GM19395 (cell line): ENCODE measurements around the gene SERPINH1.
"Not testable (repeated sequence)": the region's sequence is repeated elsewhere in the genome, so short reads cannot be mapped to it uniquely, and the experiment has no call there.

Experiments used
- ATAC-seq: cut with Tn5 transposase; IDR thresholded peaks from one replicate; pipeline ENCODE4 v1.9.1; 2021; ENCODE audit warnings: mild to moderate bottlenecking, moderate library complexity; ENCODE audit not compliant: unreplicated experiment

SERPINH1 gene

DNA sequence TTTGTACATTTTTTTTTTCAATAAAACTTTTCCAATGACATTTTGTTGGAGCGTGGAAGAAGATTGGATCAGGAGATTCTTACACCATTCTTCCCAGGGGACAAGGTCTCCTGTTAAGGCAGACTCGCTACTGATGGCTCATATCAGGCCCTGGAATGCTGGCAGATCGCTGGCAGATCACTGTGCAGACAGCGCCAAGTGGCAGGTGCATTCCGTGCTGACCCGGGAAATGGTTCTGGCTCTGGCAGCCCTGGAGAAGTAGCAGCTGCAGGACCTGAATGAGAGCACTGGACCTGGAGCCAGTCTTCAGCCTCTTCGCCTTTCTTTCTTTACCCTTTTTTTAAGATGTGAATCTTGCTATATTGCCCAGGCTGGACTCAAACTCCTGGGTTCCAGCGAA lies 10.7 kb downstream of the SERPINH1 start:
- no peak for ATAC-seq

DNA sequence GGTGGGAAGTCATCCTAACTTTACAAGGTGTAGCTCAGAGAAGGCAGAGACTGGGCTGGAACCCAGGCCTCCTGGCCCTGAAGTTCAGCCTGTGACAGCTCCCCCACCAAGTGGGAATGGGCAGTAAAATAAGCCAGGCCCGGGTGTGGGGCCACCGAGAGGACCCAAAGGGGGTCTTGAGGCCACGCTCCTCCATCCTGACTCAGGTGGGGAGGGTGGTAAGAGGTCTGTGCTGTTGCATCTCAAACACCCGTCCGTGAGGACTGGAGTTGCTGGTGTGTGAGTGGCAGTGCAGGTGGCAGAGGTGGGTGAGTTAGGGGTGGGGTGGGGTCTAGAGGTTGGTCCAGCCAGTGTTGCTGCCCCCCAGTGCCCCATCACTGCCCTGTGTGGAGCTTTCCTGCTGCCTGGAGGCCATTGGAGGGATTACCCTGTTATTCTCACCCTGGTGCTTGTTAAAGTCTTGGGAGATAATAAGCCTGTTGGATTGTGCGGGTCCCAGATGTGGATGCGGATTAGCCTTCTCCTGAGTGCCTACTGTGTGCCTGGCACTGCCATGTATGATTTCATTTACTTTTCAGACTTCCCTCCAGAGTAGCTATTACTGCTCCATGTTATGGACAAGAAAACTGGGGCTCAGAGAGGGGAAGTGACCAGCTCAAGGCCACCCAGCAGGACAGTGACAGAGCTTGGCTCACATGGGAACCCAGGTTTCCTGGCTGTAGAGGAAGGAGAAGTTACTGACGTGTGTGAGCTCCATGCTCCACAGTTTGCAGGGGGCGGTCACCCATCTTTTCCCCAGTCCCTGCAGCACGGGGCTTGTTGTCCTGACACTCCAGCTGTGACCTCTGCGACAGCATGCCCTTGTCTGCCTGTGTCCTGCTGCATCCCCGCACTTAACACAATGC lies 12.9 kb downstream of the SERPINH1 start:
- no peak for ATAC-seq

DNA sequence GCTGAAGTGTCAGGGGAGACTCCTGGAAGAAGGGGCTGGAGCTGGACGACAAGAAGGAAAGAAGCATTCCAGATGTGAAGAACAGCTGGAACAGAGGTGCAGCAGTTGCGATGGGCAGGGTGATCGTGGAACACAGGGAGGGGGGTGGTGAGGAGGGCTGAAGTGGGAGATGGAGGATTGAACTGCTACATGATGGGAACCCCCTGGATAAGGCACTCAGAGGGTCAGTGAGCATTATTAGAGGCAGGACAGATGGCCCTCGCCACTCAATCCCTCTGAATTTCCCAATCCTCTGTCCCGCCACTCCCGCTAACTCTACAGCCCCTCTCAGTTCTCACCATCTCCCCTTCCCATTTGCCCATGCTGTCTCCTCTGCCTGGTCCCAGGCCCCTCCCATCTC lies 14.0 kb downstream of the SERPINH1 start:
- no peak for ATAC-seq

DNA sequence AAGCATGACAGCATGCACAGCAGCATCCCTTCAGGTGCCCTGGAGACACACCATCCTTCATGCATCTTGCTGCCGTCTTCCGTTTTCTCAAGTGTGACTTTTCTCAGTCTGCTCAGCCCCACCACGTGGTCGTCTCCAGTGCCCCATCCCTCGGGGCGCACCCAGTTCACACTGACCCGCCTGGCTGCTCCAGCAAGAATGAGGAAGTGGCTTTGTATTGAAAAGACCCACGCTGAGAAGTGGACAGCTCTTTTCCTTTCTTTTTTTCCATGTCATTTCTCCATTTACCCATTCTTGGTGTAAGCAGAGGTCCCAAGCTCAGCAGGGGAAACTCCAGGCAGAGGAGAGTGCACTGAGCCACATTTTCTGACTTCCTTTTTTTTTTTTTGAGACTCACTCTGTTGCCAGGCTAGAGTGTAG lies 14.5 kb downstream of the SERPINH1 start:
- no peak for ATAC-seq

DNA sequence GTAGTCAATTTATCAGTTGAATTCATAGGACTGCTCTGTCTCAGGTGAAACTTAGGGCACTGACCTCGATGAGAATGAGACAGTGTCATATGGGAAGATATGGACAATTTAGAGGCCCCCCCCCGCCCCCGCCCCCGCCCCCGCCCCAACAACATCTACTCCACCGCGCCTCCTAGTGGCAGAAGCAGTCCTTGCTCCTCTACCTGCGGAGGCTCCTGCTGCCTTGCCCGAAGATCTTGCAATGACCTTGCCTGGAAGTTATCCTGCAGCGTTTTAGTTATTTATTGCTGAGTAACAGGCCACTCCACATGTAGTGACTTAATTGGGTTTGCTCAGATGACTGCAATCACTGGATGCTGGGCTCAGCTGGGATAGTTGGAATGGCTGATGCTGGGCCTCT lies 15.2 kb downstream of the SERPINH1 start:
- ATAC-seq: no peak

DNA sequence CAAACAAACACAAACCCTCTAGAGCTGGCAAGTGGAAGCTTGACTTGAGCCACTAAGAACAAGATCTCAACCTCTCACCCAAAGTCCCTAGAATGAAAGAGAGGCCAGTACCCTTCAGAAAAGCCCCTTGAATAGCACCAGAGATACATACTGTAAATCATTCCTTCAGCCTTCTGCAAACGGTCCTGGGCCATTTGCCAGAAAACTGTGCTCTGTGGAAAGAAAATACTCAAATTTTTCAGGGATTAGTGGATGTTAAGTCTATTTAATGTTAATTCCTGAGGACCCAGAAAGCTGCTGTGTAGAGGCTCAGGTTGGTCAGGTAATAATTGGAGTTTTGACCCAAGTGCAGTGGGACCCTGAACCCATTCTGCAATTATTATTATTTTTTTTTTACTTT lies 16.9 kb downstream of the SERPINH1 start:
- no peak for ATAC-seq

DNA sequence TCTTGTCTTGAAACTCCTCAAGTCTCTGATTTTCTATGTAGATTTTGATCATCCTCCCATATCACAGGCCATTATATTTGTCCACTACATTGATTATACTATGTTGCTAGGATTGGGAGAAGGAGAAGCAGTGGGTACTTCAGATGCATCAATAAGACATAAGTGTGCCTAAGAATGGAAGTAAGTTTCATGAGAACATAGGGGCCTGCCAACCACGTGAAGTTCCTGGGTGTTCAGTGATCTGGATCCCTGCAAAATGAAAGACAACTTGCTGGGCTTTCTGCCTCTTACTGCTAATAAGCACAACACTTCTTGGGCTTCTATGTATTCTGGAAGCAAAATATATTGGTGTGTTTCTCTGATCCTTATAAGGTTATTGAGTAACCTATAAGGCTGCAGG lies 17.8 kb downstream of the SERPINH1 start:
- ATAC-seq: no peak

DNA sequence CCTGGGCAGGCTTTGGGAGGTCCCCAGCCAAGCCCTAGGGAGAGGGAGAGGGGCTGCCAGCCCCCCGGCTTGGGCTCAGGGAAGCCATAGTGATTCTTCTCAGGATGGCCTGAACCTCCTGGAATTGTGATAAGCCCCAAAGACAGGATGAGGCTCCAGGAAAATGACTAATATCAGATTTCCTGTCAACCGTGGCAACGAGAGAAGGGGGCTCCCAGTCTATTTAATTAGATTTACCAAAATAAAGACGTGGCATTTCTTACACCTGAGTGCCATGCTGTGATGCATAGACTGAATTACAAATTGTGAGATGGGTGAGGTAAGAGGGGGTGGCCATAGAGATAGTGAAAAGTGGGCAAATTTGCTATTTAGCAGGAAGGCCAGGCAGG lies 20.4 kb downstream of the SERPINH1 start:
- no peak for ATAC-seq

DNA sequence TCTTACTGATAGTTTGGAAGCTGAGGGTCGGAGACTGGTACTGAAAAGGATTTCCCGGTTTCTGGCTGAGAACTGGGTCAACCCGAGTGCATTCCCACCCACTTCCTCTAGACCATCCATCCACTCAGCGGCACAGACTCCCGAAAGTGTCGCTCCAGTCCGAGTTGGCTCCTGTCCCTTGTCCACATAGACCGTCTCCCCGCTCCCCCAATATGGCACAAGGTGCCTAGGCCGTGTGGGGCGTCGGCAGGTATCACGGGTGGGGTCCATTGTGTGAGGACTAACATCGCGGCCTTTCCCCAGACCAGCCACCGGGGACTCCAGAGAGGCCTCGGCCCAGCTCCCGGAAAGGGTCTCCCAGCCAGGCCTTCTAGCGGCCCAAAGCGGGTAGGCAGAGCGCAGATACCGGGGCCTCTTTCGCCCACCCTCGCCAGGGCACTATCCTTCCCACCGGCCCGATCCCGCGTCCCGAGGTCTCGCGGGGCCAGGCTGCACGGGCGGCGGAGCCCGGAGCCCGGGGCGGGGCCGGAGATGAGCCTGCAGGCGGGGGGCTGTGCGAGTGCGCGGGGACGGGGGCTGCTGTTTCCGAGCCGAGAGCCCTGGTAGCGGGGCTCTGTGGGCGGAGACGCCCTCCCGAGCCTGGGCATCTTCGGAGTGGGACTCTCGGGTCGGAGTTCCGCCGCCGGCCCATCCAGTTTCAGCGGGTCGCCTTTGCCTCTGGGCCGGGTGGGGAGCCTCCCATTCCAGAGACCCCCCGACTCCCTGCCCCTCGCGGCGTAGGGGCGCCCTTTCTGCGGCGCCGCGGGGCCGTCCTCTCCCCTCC lies 21.1 kb downstream of the SERPINH1 start:
- ATAC-seq: peak; percentile 69

DNA sequence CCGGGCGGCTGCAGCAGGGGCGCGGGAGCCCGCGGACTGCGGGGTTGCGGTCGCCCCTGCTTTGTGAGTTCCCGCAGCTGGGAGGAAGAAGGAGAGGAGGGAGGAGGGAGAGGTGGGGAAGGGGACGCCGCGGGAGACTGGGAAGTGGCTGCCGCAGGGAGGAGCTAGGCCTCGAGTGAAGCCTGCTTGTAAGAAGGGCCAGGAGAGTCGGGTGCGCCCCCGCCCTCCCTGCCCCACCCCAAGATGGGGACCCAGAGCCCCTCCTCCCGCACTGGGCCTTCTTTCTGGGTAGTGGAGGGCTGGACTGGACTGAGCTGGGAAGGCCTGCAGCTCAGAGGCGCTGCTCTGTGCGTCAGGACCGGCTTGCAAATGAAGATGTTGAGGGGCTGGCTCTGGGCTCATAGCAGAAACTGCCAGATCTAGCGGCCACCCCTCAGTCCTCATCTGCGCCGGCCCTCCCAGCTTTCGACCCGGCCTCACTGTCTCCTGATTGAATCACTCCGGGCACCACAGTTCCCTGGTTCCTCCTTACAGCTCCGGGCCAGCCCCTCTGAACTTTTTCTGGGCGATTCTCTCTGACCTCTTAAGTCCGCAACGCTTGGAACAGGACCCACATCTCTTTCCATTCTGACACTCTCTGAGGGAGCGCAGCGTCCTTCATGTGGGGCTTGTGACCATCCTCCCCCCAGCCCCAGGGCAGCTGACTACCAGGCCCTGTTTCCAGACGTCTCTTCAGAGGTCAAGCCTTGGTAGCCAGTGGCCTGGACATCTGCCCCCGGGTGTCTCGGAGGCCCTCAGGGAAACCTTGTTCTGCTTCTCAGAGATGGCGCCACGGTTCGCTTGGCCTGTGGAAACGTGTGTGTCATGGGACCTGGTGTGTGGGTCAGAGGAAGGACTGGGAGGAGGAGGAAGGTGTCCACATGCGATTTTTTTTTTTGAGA lies 21.9 kb downstream of the SERPINH1 start:
- ATAC-seq: peak; percentile 20

DNA sequence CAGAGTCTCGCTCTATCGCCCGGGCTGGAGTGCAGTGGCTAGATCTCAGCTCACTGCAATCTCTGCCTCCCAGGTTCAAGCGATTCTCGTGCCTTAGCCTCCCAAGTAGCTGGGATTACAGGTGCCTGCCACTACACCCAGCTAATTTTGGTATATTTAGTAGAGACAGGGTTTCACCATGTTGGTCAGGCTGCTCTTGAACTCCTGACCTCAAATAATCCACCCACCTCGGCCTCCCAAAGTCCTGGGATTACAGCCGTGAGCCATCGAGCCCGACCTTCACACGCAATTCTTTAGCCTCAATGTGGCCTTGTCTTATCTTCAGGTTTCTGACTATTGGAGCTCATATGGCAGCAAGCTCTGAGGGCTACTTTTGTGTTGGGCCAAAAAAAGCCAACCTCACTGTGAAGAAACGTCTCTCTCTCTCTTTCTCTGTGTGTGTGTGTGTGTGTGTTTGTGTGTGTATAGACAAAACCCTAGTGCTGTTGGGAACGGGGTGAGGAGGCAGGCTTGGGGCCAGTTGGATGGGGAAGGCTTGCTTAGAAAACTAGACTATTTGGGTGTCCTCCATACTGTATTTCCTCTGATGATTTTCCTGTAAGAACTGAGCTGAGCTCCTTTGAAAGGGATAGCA lies 22.7 kb downstream of the SERPINH1 start:
- ATAC-seq: not testable (repeated sequence)

DNA sequence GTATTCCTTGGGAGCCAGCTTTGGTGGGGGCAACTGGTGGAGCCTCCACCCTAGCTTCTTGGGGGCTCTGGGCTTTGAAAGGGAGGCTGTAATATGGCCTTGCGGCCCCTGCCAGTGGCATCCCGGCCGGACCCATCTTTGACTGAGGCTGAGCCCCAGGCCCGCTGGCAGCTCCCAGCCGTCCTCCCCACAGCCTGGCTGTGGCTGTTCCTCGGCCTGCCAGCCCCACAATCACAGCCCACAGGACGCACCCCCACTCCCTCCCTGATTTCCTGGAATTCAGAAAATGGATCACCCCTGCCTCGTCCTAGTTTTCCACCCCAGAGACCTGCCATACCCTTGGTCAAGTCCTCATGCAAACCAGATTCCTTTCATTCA lies 23.2 kb downstream of the SERPINH1 start:
- ATAC-seq: no peak

DNA sequence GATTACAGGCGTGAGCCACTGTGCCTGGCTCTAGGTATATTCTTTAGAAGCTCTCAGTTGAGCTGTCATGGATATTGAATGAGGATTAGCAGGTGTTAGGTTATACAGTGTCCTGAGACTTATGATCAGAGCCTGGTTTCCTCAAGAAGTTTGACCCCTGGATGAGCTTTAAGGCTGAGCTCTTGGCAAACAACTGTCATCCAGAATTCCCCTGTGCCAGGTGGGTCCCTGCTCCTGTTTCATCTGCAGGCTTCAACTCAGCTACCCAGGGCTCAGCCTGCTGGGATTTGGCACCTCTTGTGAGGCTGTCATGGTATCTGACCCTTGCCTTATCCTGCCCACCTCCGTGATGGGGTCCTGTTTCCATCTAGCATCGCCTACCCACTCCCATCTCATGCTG lies 24.3 kb downstream of the SERPINH1 start:
- no peak for ATAC-seq

DNA sequence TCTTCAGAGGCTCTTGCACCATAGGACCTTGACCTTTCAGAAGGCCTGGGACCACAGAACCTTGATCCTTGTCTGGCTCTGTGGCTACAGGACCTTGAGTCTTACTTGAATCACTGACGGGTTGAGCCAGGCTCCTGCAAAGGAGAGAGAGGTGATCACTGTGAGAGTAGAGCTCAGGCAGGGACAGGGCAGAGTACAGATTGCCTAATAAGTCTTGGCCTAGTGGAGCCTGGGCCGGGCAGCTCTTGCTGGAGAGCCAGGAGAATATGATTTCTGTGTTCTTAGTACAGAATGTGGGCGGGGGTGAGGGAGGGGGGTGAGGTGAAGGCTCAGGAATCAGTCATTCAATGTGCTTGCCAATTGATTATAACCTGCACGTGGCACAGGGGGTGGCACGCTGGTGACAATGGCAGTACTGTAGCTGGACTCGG lies 26.0 kb downstream of the SERPINH1 start:
- no peak for ATAC-seq

DNA sequence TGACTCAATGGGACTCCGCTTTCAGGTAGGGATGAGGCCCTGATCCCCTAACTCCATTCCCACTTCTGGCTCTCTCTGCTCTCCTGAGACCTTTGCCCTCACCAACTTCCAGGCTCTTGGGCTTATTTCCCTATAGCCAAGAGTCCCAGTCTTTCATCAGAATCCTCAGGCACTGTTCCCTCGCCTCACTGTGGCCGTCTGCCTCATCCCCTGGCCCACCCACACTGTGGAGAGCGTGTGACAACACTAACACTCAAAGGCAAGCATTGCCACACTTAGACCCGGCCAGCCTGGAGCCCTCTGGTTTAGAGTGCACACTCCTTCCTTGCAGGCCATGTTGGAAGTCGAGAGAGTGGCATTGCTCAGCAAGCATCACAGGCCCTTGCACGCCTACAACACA lies 27.0 kb downstream of the SERPINH1 start:
- ATAC-seq: no peak

DNA sequence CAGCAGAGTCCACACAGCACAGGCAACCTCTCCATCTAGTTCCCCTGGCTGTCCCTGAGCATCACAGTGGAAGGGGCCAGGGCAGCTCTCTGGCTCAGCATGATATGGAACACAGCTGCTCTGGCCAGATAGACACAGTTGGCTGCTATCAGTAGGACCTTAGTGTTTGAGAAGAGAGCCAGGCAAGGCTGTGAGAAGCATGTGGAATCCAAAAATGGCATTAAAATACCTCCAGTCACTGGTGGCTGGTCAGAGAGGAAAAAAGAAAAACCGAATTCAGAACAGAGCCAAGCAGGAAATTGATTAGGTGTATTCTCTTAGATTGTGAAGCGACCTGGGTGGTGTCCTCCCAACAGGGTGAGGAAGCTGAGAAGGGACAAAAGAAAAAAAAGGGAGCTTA lies 27.9 kb downstream of the SERPINH1 start:
- ATAC-seq: no peak

DNA sequence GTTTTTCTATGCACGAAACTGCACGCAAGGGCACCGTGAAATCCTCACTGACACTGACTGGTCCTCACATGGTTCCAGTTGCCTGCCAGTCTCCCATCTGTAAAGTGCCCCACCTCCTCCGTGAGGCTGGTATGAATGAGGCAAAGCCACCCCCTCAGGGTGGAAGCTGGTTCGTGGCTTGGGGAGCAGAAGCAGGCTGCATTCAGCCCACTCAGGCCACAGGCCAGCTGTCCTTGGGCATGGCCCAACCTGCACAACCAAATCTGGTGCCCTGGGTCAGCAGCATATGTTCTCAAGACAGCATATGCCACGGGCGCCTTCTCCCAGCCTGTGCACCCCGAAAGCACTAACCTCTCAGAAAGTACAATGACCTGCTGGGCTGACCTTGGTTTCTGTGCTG lies 29.3 kb downstream of the SERPINH1 start:
- no peak for ATAC-seq

DNA sequence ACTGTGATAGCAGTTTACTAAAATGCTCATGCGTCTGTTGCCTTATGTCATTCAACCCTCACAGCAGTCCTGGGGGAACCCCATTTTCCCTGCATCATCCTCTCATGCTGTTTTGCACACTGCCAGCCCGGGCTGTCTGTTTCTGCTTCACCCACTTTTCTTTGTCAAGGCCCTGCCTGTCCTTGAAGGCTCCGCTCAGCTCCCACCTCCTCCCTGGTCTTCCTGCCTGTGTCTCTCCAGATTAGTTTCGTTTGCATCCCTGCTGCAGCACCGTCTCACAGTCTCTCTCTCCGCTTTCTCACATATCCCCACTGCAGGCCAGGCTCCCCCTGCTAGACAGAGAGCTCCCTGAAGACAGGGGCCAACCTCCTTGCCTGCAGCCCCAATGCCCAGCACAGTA lies 29.9 kb downstream of the SERPINH1 start:
- no peak for ATAC-seq

DNA sequence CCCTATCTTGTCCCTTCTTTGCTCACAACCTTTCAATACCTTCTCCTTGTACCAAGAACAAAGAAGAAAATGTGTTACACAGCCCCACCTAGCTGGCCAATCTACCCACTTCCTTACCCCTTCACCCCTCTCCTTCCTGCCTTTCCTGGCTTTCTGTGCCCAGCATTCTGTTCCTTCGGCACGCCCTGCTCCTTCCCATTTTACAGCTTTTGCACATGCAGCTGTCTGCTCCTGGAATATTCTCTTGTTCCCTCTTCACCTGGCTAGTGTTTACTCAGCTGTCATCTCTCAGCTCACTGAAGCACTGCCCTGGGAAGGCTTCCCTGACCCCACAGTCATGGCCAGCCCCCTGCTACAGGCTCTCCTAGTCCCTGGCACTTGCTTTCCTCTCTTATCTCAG lies 30.7 kb downstream of the SERPINH1 start:
- ATAC-seq: no peak

DNA sequence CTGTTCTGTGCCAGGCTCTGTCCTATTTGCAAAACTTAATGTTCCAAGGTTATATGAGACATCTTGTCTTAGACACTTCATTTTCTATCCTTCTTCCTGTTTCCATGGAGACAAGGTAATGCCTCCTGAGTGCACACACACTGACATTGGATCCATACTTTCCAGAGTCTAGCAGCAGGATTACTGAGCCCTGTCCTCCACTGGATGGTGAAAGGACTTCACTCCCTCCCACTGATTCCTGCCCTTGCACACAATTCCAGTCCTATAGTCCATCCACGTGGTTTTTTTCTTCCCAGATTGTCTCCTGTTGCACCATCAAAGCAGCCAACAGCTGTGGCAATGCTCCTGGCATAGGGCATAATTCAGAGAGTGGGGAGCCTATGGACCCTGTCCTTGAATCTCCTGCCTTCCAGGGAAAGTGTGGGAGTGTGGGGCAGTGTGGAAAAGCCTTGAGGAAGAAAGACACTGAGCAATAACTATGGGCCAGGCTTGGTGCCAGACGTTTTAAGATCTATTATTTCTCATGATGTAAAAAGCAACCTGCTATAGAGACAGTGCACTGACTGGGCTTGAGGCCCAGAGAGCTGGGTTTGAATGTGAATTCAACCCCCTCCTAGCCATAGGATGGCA lies 31.3 kb downstream of the SERPINH1 start:
- no peak for ATAC-seq
